Measurements from ENCODE around the gene CGB3.

GRCh38 chr19:49065905-49066512 is 41.9 kb upstream of the CGB3 start:
- TF ChIP-seq EZH2 (IDR thresholded peaks at IDR 0.05; ENCODE audit: low read length, missing control alignments), result no peak
- TF ChIP-seq CTCF (conservative IDR thresholded peaks at IDR 0.05 in 1 of 2, IDR thresholded peaks at IDR 0.05 in 1 of 2; ENCODE audit: low read depth in 1 of 2, low read length in 2 of 2), result no peak
